Tibial nerve (tissue), 4 donors: Measurements from ENCODE around the gene CD72.

Experiments
- EP300 ChIP-seq, 2 donors: sonication (generic); formaldehyde crosslinking; IDR thresholded peaks; one replicate each; pipeline ENCODE4 v1.6.1; 2017; ENCODE audit warnings: antibody characterized with exemption in 2 of 2, mild to moderate bottlenecking in 1 of 2
- POLR2A ChIP-seq, 2 donors: fragments of 450-650 bp; IDR thresholded peaks; one replicate each; pipeline ENCODE4 v1.6.1; 2017; ENCODE audit warnings: antibody characterized with exemption in 2 of 2, mild to moderate bottlenecking in 2 of 2, moderate library complexity in 2 of 2
- TF ChIP-seq, protein P1 (sequence below), 5 experiments: fragments of 200-600 bp in 3 of 5; fragments of 450-650 bp in 2 of 5; sonication (generic) in 3 of 5; IDR thresholded peaks; one replicate each; pipeline ENCODE4 v1.5.1; 2016 to 2019; ENCODE audit warnings: antibody characterized with exemption in 5 of 5, mild to moderate bottlenecking in 3 of 5, moderate library complexity in 2 of 5

DNA sequence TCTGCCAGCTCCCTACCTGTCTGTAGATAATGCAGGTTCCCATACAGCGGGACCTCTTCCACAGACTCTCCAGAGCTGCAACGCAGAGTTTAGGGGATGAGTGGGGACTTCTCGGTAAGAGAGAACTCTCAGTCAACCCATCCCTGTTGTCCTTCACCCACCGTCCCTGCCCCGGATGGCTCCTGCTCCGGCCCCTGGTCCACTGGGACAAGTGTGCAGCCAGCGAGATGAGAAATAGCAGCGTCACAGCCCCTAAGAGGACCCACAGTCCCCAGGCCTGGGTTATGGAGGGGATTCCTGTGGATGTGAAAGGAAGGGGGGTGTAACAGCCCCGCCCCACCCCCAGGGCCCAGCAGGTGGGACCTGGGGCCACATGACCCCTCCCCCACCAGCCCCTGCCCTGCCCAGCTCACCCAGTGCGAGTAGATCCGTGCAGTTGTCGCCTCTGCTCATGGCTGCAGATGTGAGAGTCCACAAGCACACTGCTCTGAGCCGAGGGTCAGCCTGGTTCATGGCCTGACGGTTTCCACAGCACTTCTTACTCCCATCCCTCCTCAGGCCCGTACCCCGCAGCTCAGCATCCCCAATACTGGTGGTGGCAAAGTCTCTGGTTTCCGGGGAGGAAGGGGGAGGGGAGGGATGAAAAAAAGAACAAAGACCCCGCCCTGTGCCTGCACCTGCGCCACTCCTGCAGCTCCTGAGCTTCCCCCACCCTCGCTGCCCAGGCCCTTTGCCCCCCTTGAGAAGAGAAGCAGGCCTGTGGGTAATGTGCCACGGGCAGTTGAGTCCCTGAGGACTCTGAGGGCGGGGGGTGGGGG is 32.3 kb upstream of the CD72 start, which contains the start of gene SIT1:
- TF ChIP-seq POLR2A (IDR thresholded peaks at IDR 0.05) (no peak), EP300 (IDR thresholded peaks at IDR 0.05) (no peak)
- TF ChIP-seq, protein P1, sequence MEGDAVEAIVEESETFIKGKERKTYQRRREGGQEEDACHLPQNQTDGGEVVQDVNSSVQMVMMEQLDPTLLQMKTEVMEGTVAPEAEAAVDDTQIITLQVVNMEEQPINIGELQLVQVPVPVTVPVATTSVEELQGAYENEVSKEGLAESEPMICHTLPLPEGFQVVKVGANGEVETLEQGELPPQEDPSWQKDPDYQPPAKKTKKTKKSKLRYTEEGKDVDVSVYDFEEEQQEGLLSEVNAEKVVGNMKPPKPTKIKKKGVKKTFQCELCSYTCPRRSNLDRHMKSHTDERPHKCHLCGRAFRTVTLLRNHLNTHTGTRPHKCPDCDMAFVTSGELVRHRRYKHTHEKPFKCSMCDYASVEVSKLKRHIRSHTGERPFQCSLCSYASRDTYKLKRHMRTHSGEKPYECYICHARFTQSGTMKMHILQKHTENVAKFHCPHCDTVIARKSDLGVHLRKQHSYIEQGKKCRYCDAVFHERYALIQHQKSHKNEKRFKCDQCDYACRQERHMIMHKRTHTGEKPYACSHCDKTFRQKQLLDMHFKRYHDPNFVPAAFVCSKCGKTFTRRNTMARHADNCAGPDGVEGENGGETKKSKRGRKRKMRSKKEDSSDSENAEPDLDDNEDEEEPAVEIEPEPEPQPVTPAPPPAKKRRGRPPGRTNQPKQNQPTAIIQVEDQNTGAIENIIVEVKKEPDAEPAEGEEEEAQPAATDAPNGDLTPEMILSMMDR (IDR thresholded peaks at IDR 0.05): no peak
